ENCODE measurements around the gene EML4.

The EML4 gene

GRCh38 chr2:42319265-42319664 is 150.1 kb downstream of the EML4 start:
- H3K4me3 ChIP-seq (replicated peaks; ENCODE audit: insufficient read depth, low read length): no peak overlapping the region
- no peaks in the 10 kb centered on the region for H3K27me3 ChIP-seq (ENCODE audit: insufficient read depth, poor library complexity, severe bottlenecking)
- TF ChIP-seq GABPA (IDR thresholded peaks at IDR 0.05; ENCODE audit: low read depth) (no peak), CTCF (IDR thresholded peaks at IDR 0.05; ENCODE audit: insufficient read depth, low read length) (no peak), SPI1 (IDR thresholded peaks at IDR 0.05; ENCODE audit: borderline replicate concordance, low read depth) (no peak), REST (IDR thresholded peaks at IDR 0.05; ENCODE audit: insufficient replicate concordance, low read depth) (no peak), POLR2AphosphoS5 (IDR thresholded peaks at IDR 0.05; ENCODE audit: low read depth) (no peak)
- no peak overlapping the region for H3K27ac ChIP-seq (replicated peaks)
- DNase-seq (ENCODE audit: low read depth in 1 of 2, low spot score in 1 of 2): no peak

GRCh38 chr2:42321452-42322064 is 152.4 kb downstream of the EML4 start:
- H3K4me3 ChIP-seq (replicated peaks; ENCODE audit: insufficient read depth, low read length): no peak overlapping the region
- DNase-seq (ENCODE audit: low read depth in 1 of 2, low spot score in 1 of 2): no peak
- TF ChIP-seq SPI1 (IDR thresholded peaks at IDR 0.05; ENCODE audit: borderline replicate concordance, low read depth) (no peak), REST (IDR thresholded peaks at IDR 0.05; ENCODE audit: insufficient replicate concordance, low read depth) (no peak), CTCF (IDR thresholded peaks at IDR 0.05; ENCODE audit: insufficient read depth, low read length) (no peak), GABPA (IDR thresholded peaks at IDR 0.05; ENCODE audit: low read depth) (no peak), POLR2AphosphoS5 (IDR thresholded peaks at IDR 0.05; ENCODE audit: low read depth) (no peak)

GRCh38 chr2:42324244-42324643 is 155.1 kb downstream of the EML4 start:
- no peaks in the 10 kb centered on the region for H3K27me3 ChIP-seq (ENCODE audit: insufficient read depth, poor library complexity, severe bottlenecking)
- H3K27ac ChIP-seq (replicated peaks): no peak overlapping the region
- no peak for DNase-seq (ENCODE audit: low read depth in 1 of 2, low spot score in 1 of 2)
- H3K4me3 ChIP-seq (replicated peaks; ENCODE audit: insufficient read depth, low read length): no peak overlapping the region
- TF ChIP-seq SPI1 (IDR thresholded peaks at IDR 0.05; ENCODE audit: borderline replicate concordance, low read depth) (no peak), GABPA (IDR thresholded peaks at IDR 0.05; ENCODE audit: low read depth) (no peak), REST (IDR thresholded peaks at IDR 0.05; ENCODE audit: insufficient replicate concordance, low read depth) (no peak), CTCF (IDR thresholded peaks at IDR 0.05; ENCODE audit: insufficient read depth, low read length) (no peak), POLR2AphosphoS5 (IDR thresholded peaks at IDR 0.05; ENCODE audit: low read depth) (no peak)

More at GRCh38 chr2:42321452-42322064, 152.4 kb downstream of the EML4 start:
- H3K27me3 ChIP-seq (ENCODE audit: insufficient read depth, poor library complexity, severe bottlenecking): no peaks in the 10 kb centered on the region
- no peak overlapping the region for H3K27ac ChIP-seq (replicated peaks)
